HuH-7 (cell line): ENCODE data around the gene EFNA4.
A peak's percentile ranks its signal among the peaks of the same experiment; 100 is the strongest.

Experiments used
- DNase-seq: peaks from one replicate; pipeline ENCODE4 v3.0.0; 2011; ENCODE audit warnings: low spot score

EFNA4 gene

GRCh38 chr1:155052439-155053395 lies 10.8 kb upstream of the EFNA4 start:
- DNase-seq, result no peak

GRCh38 chr1:155053531-155054105 lies 9.9 kb upstream of the EFNA4 start:
- no peak for DNase-seq

GRCh38 chr1:155057104-155057503 lies 6.4 kb upstream of the EFNA4 start:
- no peak for DNase-seq

DNA sequence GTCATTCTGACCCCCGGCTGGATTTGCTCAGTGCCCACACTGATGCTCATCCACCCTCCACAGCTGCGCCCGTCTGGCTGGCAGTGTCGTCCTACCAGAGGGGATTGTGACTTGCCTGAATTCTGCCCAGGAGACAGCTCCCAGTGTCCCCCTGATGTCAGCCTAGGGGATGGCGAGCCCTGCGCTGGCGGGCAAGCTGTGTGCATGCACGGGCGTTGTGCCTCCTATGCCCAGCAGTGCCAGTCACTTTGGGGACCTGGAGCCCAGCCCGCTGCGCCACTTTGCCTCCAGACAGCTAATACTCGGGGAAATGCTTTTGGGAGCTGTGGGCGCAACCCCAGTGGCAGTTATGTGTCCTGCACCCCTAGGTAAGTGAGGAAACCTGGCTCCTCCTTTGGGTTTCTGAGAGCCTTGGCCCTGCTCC lies 5.7 kb upstream of the EFNA4 start:
- no peak for DNase-seq

- DNase-seq, result no peak
These were observed 2.8 kb upstream of the EFNA4 start for GRCh38 chr1:155060736-155061135.

GRCh38 chr1:155061381-155062150 lies 2.0 kb upstream of the EFNA4 start:
- peak; percentile 98 for DNase-seq

GRCh38 chr1:155062151-155062686 lies 1.3 kb upstream of the EFNA4 start:
- peak; percentile 95 for DNase-seq

- DNase-seq, result peak; percentile 96
These were observed 683 bp upstream of the EFNA4 start for GRCh38 chr1:155062702-155063411.

- no peak for DNase-seq
These were observed 731 bp downstream of the EFNA4 start for GRCh38 chr1:155064111-155064831.

- DNase-seq, result no peak
These were observed 1.4 kb downstream of the EFNA4 start for GRCh38 chr1:155064832-155065429.

DNA sequence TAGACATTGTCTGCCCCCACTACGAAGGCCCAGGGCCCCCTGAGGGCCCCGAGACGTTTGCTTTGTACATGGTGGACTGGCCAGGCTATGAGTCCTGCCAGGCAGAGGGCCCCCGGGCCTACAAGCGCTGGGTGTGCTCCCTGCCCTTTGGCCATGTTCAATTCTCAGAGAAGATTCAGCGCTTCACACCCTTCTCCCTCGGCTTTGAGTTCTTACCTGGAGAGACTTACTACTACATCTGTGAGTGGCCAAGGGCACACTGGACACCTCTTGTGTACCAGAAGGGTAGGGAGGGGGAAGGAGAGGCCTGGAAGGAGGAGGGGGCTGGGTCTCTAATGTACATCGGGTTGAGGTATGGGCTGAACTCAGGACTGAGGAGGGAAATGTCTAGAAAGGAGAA lies 3.2 kb downstream of the EFNA4 start:
- no peak for DNase-seq

DNA sequence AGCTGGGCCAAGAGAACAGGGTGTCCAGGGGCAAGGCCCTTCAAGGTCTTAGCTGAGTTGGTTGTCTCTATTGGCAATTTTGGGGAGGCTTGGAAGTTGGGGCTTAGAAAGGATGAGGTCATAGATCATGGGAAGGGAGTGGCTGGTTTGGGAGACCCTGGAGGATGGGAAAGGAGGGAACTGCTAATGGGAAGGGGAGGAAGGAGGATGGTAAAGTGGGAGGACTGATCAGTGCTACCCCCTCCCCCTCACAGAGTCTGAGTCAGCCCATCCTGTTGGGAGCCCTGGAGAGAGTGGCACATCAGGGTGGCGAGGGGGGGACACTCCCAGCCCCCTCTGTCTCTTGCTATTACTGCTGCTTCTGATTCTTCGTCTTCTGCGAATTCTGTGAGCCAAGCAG lies 5.1 kb downstream of the EFNA4 start:
- no peak for DNase-seq

DNA sequence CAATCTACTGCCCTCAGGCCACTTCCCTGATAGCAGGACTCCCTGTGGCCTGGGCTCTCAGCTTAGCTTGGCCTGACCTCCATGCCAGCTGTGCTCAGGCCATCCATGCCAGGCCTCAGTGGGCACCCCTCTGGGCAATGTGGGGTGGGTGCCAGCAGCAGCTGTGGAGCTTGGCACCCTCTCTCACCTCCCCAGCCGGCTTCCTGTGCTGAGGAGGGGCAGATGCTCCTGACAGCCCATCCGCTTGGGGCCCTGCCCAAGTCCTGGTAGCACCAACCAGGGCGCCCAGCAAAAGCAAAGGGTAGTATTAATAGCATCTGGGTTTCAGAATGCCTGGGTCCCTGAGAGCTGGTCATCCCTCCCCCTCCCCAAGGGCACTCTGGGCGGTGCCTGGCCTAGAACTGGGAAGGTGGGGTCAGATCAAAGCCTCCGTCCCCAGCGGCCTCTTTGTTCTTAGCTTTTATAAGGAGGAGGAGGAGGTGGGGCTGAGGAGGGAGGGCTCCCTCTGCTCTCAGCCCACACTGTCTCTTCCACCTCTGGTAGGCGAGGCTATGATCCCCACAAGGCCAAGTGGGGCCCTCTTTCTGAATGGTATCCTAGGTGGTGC lies 6.1 kb downstream of the EFNA4 start:
- no peak for DNase-seq

DNA sequence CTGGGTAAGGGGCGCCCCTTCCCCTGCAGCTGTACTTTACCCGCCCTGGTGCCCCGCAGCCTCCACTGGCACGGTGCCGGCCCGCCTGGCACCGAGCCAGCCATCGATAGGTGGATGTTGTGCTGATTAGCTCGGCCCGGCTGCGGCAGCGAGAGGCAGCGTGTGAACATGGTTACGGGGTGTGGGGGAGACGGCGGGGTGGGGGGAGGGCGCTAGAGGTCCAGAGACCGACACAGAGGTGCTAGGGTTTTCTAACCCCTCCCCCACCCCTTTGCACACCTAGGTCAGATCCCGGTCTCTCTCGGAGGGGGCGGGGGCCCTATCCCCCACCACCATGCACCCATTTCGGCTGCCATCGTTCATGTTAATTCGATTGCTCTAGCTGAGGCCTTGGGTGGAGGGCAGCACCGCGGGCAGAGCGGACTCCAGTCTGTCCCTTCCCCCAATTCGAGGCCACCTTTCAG lies 6.7 kb downstream of the EFNA4 start:
- no peak for DNase-seq

GRCh38 chr1:155070721-155071569 lies 7.4 kb downstream of the EFNA4 start:
- DNase-seq, result peak; percentile 90

DNA sequence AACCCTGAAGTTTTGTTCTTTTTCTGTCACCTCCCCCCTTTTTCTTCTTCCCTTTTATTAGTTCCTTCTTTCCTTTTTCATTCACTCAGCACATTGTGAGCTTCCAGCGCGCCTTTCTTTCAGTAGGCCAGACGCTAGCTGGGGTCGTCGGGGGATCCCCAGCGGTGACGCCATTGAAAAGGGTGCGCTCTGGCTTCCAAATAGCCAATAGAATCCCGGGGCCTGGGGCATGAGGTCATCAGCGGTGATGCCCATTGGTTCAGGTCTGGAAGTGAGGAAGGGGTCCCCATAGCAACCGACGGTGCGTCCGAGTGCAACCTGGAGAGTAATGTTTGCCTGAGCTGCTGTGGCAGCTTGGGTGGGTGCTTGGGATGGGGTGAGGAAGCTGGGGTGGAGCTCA lies 8.2 kb downstream of the EFNA4 start:
- DNase-seq, result no peak

GRCh38 chr1:155072531-155073289 lies 9.2 kb downstream of the EFNA4 start:
- no peak for DNase-seq
